ENCODE measurements around the gene GALNT7. TPM values are rescaled to one million over a fixed set of nuclear protein-coding genes. Genes with fewer than 3 reads are reported as not detected.

GALNT7 gene
- total and polyA plus RNA-seq, 10 of the 15 experiments (the other 5 are each of a cell fraction or from before 2014, with no cell fraction given) = 14.2 to 33.2 (median 28.9) TPM

DNA sequence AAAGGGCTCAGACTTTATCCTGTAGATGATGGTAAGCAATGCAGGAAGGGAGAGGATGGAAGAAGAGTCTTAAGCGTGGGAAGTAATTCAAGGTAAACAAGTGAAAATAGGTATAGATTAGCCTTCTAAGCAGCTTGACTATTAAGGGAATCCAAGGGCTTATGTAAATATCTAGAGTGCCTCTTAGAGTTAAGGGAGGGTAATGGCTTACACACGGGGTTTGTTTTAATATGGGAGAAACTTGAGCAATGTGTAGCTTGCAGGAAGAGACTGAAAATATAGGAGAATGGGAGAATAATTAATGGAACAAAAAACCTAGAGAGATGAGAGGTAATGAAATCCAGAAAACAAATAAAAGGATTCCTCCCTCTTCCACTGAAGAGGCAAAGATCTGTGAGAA, 189.3 kb downstream of the GALNT7 start:
- ChIA-PET SMC1A (ENCODE audit: uncharacterized antibody, unreplicated experiment) (interaction anchor here (0.6 to 2.4 kb wide), 6 partner anchors 10 to 73 kb away, joined by 3 to 12 read pairs (median 4); no protein-coding TSS in a partner anchor), CTCF (interaction anchor here (0.6 to 1.7 kb wide), 7 partner anchors 11 to 63 kb away, joined by 3 to 5 read pairs (median 3); no protein-coding TSS in a partner anchor), RAD21 (ENCODE audit: unreplicated experiment) (no interaction called here), POLR2A (interaction anchor here (0.6 kb wide), 1 partner anchor 23 kb away, joined by 3 read pairs; no protein-coding TSS in a partner anchor)
- DNase-seq (ENCODE audit: low read depth, low spot score) (no peak), ATAC-seq (no peak), FAIRE-seq (no peak)
- Histone ChIP-seq H3K9ac (ENCODE audit: control insufficient read depth, insufficient read depth, low read length) (no peak overlapping the region), H2AFZ (ENCODE audit: control insufficient read depth, low read depth, low read length) (no peak overlapping the region), H3K9me3 (replicated peaks; ENCODE audit: control insufficient read depth, insufficient read depth, low read length) (no peaks in the 10 kb centered on the region), H3K27me3 (replicated peaks in 1 of 2; ENCODE audit: control insufficient read depth in 2 of 2, insufficient read depth in 2 of 2, low read length in 1 of 2) (no peaks in the 10 kb centered on the region), H3K4me3 (no peak overlapping the region), H3K36me3 (ENCODE audit: control insufficient read depth in 2 of 2, insufficient read depth in 2 of 2, low read length in 1 of 2) (no peaks in the 10 kb centered on the region), H3K4me1 (ENCODE audit: control insufficient read depth, insufficient read depth, low read length) (no peaks in the 10 kb centered on the region), H3K27ac (ENCODE audit: control insufficient read depth, insufficient read depth) (no peak overlapping the region), H4K20me1 (ENCODE audit: control insufficient read depth, insufficient read depth) (no peaks in the 10 kb centered on the region), H3K4me2 (ENCODE audit: control insufficient read depth, insufficient read depth) (no peak overlapping the region), H3K79me2 (ENCODE audit: control insufficient read depth, insufficient read depth, low read length) (no peaks in the 10 kb centered on the region)
- no TSS peak for BruUV-seq (replicated peaks)
- in situ Hi-C loops (cut with MboI) = no loop called here
- intact Hi-C loops (cut with micrococcal nuclease; ENCODE audit: unreplicated experiment) = no loop called here
- 71% methylated on average over 2 of the region's 2 CpGs for WGBS (ENCODE audit: insufficient coverage, insufficient replicate concordance, low lambda C conversion rate, missing lambda C conversion rate)
- TF ChIP-seq GABPA (IDR thresholded peaks at IDR 0.05; ENCODE audit: low read depth) = no peak
- no peak for TF ChIP-seq IRF5 (IDR thresholded peaks at IDR 0.05; ENCODE audit: borderline replicate concordance)
- no peak for TF ChIP-seq ATF2 (IDR thresholded peaks at IDR 0.05; ENCODE audit: low read length)
- TF ChIP-seq E2F8 (IDR thresholded peaks at IDR 0.05; ENCODE audit: low read depth, partially characterized antibody) = no peak
- no peak for TF ChIP-seq MEF2B (IDR thresholded peaks at IDR 0.05; ENCODE audit: partially characterized antibody, poor library complexity, severe bottlenecking)
- TF ChIP-seq NRF1 (conservative IDR thresholded peaks at IDR 0.05; ENCODE audit: low read depth, low read length) = no peak
- no peak for TF ChIP-seq EZH2 (IDR thresholded peaks at IDR 0.05; ENCODE audit: borderline replicate concordance, control insufficient read depth, low read depth, low read length)
- no peak for TF ChIP-seq CHD2 (IDR thresholded peaks at IDR 0.05; ENCODE audit: borderline replicate concordance, low read depth, low read length)
- TF ChIP-seq SUZ12 (IDR thresholded peaks at IDR 0.05; ENCODE audit: unreplicated experiment) = no peak
- TF ChIP-seq JUNB (IDR thresholded peaks at IDR 0.05) = no peak
- no peak for TF ChIP-seq MTA2 (IDR thresholded peaks at IDR 0.05; ENCODE audit: low read depth)
- no peak for TF ChIP-seq NFIC (IDR thresholded peaks at IDR 0.05; ENCODE audit: low read depth, low read length)
- no peak for TF ChIP-seq FOXM1 (IDR thresholded peaks at IDR 0.05; ENCODE audit: low read depth, low read length)
- TF ChIP-seq, protein P1, sequence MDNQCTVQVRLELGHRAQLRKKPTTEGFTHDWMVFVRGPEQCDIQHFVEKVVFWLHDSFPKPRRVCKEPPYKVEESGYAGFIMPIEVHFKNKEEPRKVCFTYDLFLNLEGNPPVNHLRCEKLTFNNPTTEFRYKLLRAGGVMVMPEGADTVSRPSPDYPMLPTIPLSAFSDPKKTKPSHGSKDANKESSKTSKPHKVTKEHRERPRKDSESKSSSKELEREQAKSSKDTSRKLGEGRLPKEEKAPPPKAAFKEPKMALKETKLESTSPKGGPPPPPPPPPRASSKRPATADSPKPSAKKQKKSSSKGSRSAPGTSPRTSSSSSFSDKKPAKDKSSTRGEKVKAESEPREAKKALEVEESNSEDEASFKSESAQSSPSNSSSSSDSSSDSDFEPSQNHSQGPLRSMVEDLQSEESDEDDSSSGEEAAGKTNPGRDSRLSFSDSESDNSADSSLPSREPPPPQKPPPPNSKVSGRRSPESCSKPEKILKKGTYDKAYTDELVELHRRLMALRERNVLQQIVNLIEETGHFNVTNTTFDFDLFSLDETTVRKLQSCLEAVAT (IDR thresholded peaks at IDR 0.05) = no peak
- TF ChIP-seq ZBTB33 (IDR thresholded peaks at IDR 0.05) = no peak

Measured in GM12878 (cell line).